ENCODE data around the gene MIA2.
"Not testable (repeated sequence)": the region's sequence is repeated elsewhere in the genome, so short reads cannot be mapped to it uniquely, and the experiment has no call there.

The MIA2 gene

GRCh38 chr14:39351708-39352107, 118.0 kb downstream of the MIA2 start:
- DNase-seq, result no peak

- DNase-seq, result not testable (repeated sequence)
These were observed 125.4 kb downstream of the MIA2 start for GRCh38 chr14:39359069-39359468.

GRCh38 chr14:39360316-39360715, 126.6 kb downstream of the MIA2 start:
- DNase-seq, result no peak

GRCh38 chr14:39361556-39361955, 127.8 kb downstream of the MIA2 start:
- not testable (repeated sequence) for DNase-seq

- no peak for DNase-seq
These were observed 130.8 kb downstream of the MIA2 start for GRCh38 chr14:39364509-39364908.

GRCh38 chr14:39365354-39365753, 131.6 kb downstream of the MIA2 start:
- DNase-seq, result no peak

- no peak for DNase-seq
These were observed 133.0 kb downstream of the MIA2 start for GRCh38 chr14:39366460-39367386.

GRCh38 chr14:39367387-39367751, 133.7 kb downstream of the MIA2 start:
- no peak for DNase-seq

GRCh38 chr14:39368261-39368959, 134.7 kb downstream of the MIA2 start:
- DNase-seq, result peak; percentile 37

- DNase-seq, result no peak
These were observed 135.3 kb downstream of the MIA2 start for GRCh38 chr14:39369029-39369428.

- DNase-seq, result no peak
These were observed 136.7 kb downstream of the MIA2 start for GRCh38 chr14:39370415-39370814.

GRCh38 chr14:39372656-39373055, 138.9 kb downstream of the MIA2 start:
- no peak for DNase-seq

- no peak for DNase-seq
These were observed 141.1 kb downstream of the MIA2 start for GRCh38 chr14:39374851-39375250.

GRCh38 chr14:39376667-39377403, 143.1 kb downstream of the MIA2 start:
- DNase-seq, result no peak

GRCh38 chr14:39381366-39381765, 147.7 kb downstream of the MIA2 start:
- no peak for DNase-seq

GRCh38 chr14:39382463-39382862, 148.7 kb downstream of the MIA2 start:
- DNase-seq, result no peak

- no peak for DNase-seq
These were observed 149.4 kb downstream of the MIA2 start for GRCh38 chr14:39383026-39383660.

GRCh38 chr14:39383741-39384140, 150.0 kb downstream of the MIA2 start:
- DNase-seq, result no peak

- DNase-seq, result no peak
These were observed 150.5 kb downstream of the MIA2 start for GRCh38 chr14:39384177-39384576.

GRCh38 chr14:39393289-39393688, 159.6 kb downstream of the MIA2 start:
- no peak for DNase-seq

GRCh38 chr14:39395555-39396254, 162.0 kb downstream of the MIA2 start:
- peak; percentile 7 for DNase-seq

- DNase-seq, result no peak
These were observed 162.7 kb downstream of the MIA2 start for GRCh38 chr14:39396448-39396847.
